HEK293 (cell line): ENCODE data around the gene TSPEAR.

Experiments
- CTCF ChIA-PET: fragments of 350-600 bp; formaldehyde crosslinking; extraction: SDS; loops from one replicate; lab custom pipeline; 2021; ENCODE audit warnings: antibody characterized with exemption; lab: Yijun Ruan, JAX
- POLR2A ChIA-PET: fragments of 300-600 bp; formaldehyde crosslinking; extraction: SDS; loops from one replicate; lab custom pipeline; 2020; ENCODE audit warnings: antibody characterized with exemption, inconsistent platforms; lab: Yijun Ruan, JAX
- H3K27ac ChIP-seq: fragments of 200-500 bp; sonication (Bioruptor generic); 2 replicates; pipeline ENCODE4 v1.5.1; 2014; ENCODE audit warnings: low read depth, low read length, control low read depth, inconsistent platforms; ENCODE audit errors: extremely low read depth
- H3K36me3 ChIP-seq, 2 experiments: fragments of 200-500 bp in 1 of 2; sonication (Bioruptor generic) in 1 of 2; 1 replicate in 1 of 2; 2 replicates in 1 of 2; pipeline ENCODE4 v1.5.1; 2014 to 2017; ENCODE audit warnings: inconsistent platforms in 2 of 2, low read length in 2 of 2; ENCODE audit not compliant: control insufficient read depth in 2 of 2, insufficient read depth in 1 of 2
- H3K4me1 ChIP-seq: fragments of 200-500 bp; sonication (Bioruptor generic); 2 replicates; pipeline ENCODE4 v1.5.1; 2014; ENCODE audit warnings: mild to moderate bottlenecking, low read length, inconsistent platforms; ENCODE audit not compliant: control insufficient read depth, insufficient read depth
- H3K4me3 ChIP-seq: 2 replicates; pipeline ENCODE4 v1.5.1; 2011; ENCODE audit warnings: low read depth, mild to moderate bottlenecking, control low read depth, low read length, moderate library complexity
- H3K9me3 ChIP-seq: fragments of 200-500 bp; sonication (Bioruptor generic); 2 replicates; pipeline ENCODE4 v1.5.1; 2014; ENCODE audit warnings: low read depth, low read length, inconsistent platforms; ENCODE audit not compliant: control insufficient read depth, insufficient read depth
- EGR2 ChIP-seq: fragments of 450-650 bp; formaldehyde crosslinking; IDR thresholded peaks from 2 replicates; pipeline ENCODE4 v1.5.1; 2016; ENCODE audit warnings: low read depth, missing biosample characterization, missing genetic modification characterization
- REPIN1 ChIP-seq: fragments of 450-650 bp; formaldehyde crosslinking; IDR thresholded peaks from 2 replicates; pipeline ENCODE4 v1.5.1; 2017; ENCODE audit warnings: missing biosample characterization, missing genetic modification characterization, low read depth
- SP2 ChIP-seq: fragments of 450-650 bp; formaldehyde crosslinking; IDR thresholded peaks from 2 replicates; pipeline ENCODE4 v1.5.1; 2016; ENCODE audit warnings: missing biosample characterization, missing genetic modification characterization
- SP3 ChIP-seq: fragments of 450-650 bp; formaldehyde crosslinking; IDR thresholded peaks from 2 replicates; pipeline ENCODE4 v1.5.1; 2016; ENCODE audit warnings: missing biosample characterization, missing genetic modification characterization
- ZBTB1 ChIP-seq: fragments of 450-650 bp; formaldehyde crosslinking; IDR thresholded peaks from 2 replicates; pipeline ENCODE4 v1.5.1; 2016; ENCODE audit warnings: missing biosample characterization, missing genetic modification characterization
- ZFHX2 ChIP-seq: fragments of 450-650 bp; formaldehyde crosslinking; conservative IDR thresholded peaks from 2 replicates; pipeline ENCODE4 v1.5.1; 2016; ENCODE audit warnings: missing biosample characterization, missing genetic modification characterization
- ZNF221 ChIP-seq: fragments of 450-650 bp; formaldehyde crosslinking; IDR thresholded peaks from 2 replicates; pipeline ENCODE4 v1.5.1; 2017; ENCODE audit warnings: missing biosample characterization, missing genetic modification characterization, borderline replicate concordance
- ZNF311 ChIP-seq: fragments of 450-650 bp; formaldehyde crosslinking; IDR thresholded peaks from 2 replicates; pipeline ENCODE4 v1.5.1; 2017; ENCODE audit warnings: missing biosample characterization, missing genetic modification characterization, borderline replicate concordance
- ZNF366 ChIP-seq: fragments of 450-650 bp; formaldehyde crosslinking; conservative IDR thresholded peaks from 2 replicates; pipeline ENCODE4 v1.5.1; 2016; ENCODE audit warnings: missing biosample characterization, missing genetic modification characterization
- ZNF404 ChIP-seq: fragments of 450-650 bp; formaldehyde crosslinking; IDR thresholded peaks from 2 replicates; pipeline ENCODE4 v1.5.1; 2017; ENCODE audit warnings: missing biosample characterization, missing genetic modification characterization
- ZNF501 ChIP-seq: fragments of 450-650 bp; formaldehyde crosslinking; IDR thresholded peaks from 2 replicates; pipeline ENCODE4 v1.5.1; 2016; ENCODE audit warnings: missing biosample characterization, missing genetic modification characterization
- ZNF548 ChIP-seq: fragments of 450-650 bp; formaldehyde crosslinking; IDR thresholded peaks from 2 replicates; pipeline ENCODE4 v1.5.1; 2016; ENCODE audit warnings: missing biosample characterization, missing genetic modification characterization
- ZNF571 ChIP-seq: fragments of 450-650 bp; formaldehyde crosslinking; IDR thresholded peaks from 2 replicates; pipeline ENCODE4 v1.5.0; 2017; ENCODE audit warnings: missing biosample characterization, missing genetic modification characterization
- ZNF660 ChIP-seq: fragments of 450-650 bp; IDR thresholded peaks from 2 replicates; pipeline ENCODE4 v1.5.1; 2018; ENCODE audit warnings: missing biosample characterization, mild to moderate bottlenecking, missing genetic modification characterization
- ZNF664 ChIP-seq: fragments of 450-650 bp; formaldehyde crosslinking; IDR thresholded peaks from 2 replicates; pipeline ENCODE4 v1.5.1; 2016; ENCODE audit warnings: missing biosample characterization, missing genetic modification characterization
- ZNF701 ChIP-seq: fragments of 450-650 bp; formaldehyde crosslinking; IDR thresholded peaks from 2 replicates; pipeline ENCODE4 v1.5.1; 2016; ENCODE audit warnings: missing biosample characterization, missing genetic modification characterization
- TF ChIP-seq, protein P1 (sequence below): fragments of 450-650 bp; formaldehyde crosslinking; IDR thresholded peaks from 2 replicates; pipeline ENCODE4 v1.5.1; 2016; ENCODE audit warnings: missing biosample characterization, missing genetic modification characterization, borderline replicate concordance
- TF ChIP-seq, protein P2 (sequence below): fragments of 450-650 bp; formaldehyde crosslinking; IDR thresholded peaks from 2 replicates; pipeline ENCODE4 v1.5.1; 2016; ENCODE audit warnings: missing biosample characterization, missing genetic modification characterization, low read depth

TSPEAR gene

DNA sequence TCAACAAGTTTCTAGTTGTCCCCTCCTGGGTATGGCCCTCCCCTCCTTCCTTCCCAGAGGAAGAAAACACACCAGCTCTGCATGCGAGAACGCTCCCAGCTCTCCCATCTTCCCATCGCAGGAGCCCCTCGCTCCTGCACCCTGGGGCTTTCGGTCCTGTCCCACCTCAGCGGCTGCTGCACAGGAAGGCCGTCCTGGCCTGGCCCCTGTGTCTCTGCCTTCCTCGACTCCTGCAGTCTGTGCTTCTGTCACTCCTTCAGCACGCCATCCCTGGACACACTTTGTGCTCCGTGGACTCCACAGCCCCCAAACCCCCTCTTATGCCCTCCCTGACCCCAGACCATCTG, 194.6 kb downstream of the TSPEAR start:
- H3K9me3 ChIP-seq: no peaks in the 10 kb centered on the region
- no peaks in the 10 kb centered on the region for H3K4me1 ChIP-seq
- H3K36me3 ChIP-seq: no peaks in the 10 kb centered on the region
- TF ChIP-seq ZNF221 (tag by site-specific recombination) (no peak), ZNF548 (tag by site-specific recombination) (no peak), ZNF701 (no peak), SP3 (tag by site-specific recombination) (no peak), ZNF366 (tag by site-specific recombination) (no peak)
- ChIA-PET POLR2A (no interaction called here), CTCF (interaction anchor here (1.8 kb wide), 1 partner anchor 27 kb away, joined by 5 read pairs; no protein-coding TSS in a partner anchor)
- H3K27ac ChIP-seq: no peak overlapping the region
- H3K4me3 ChIP-seq: no peak overlapping the region

DNA sequence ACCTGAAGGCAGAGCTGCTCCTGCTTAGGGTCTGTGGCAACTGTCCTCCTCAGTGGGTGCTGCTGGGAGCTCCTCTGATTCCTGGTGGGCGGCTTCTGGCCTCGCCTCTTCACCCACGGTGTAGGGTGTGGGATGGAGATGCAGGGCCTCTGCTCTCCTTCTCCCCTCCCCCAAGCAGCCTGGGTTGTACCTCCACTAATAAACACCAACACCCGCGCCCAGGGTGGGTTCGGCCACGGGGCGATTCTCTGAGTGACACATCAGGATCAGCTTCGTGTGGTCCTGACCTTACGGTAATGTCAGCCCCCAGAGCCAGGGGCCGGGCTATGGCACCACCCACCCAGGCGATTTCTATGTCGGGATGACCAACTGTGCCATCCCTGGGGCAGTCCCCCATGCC, 195.0 kb downstream of the TSPEAR start:
- Histone ChIP-seq H3K36me3 (no peaks in the 10 kb centered on the region), H3K9me3 (no peaks in the 10 kb centered on the region), H3K4me1 (no peaks in the 10 kb centered on the region), H3K27ac (no peak overlapping the region), H3K4me3 (no peak overlapping the region)
- ChIA-PET POLR2A (no interaction called here), CTCF (interaction anchor here (0.7 to 1.8 kb wide), 2 partner anchors 27 to 1773 kb away, joined by 3 to 5 read pairs; no protein-coding TSS in a partner anchor)
- TF ChIP-seq ZNF660 (tag by site-specific recombination) (no peak), ZFHX2 (tag by site-specific recombination) (peak; percentile 79), EGR2 (tag by site-specific recombination) (peak; percentile 79), ZNF311 (tag by site-specific recombination) (no peak)

DNA sequence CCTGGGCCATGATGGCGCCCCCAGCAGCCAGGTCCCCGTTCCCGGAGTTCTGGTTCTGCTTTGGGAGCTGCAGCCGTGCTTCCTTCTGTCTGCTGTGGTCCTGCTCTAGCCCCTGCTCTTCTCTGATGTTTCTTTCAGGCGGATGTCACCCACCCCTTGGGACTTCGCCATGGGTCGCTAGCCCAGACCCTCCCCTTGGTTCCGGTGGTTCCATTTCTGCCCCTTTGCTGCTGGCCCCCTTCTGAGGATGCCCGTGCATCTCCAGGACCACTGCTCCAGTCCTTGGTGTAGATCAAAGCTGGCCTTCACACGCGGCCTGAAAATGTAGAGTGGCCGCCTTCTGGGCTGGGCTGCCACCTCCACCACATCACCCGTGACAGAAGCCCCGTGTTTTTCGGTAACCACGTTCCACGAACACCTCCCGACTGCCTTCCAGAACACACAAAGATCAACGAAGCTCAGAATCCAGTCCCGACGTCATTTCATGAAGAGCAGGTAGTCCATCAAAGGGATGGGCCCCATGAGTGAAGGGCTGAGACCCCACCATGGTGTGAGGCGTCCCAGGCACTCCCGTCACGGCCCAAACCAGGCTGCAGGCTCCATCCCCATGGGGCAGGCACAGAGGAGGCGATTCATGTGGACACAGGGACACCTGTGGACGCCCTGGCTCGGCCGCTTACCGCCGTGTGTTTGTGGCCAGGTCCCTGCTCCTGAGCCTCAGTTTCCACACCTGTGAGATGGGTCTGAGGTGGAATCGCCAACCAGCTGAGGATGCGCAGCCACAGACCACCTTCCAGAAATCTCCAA, 195.8 kb downstream of the TSPEAR start:
- ChIA-PET CTCF (interaction anchor here (0.6 to 0.7 kb wide), 2 partner anchors 227 to 1774 kb away, joined by 3 to 4 read pairs; no protein-coding TSS in a partner anchor), POLR2A (no interaction called here)
- Histone ChIP-seq H3K27ac (no peak overlapping the region), H3K4me1 (no peaks in the 10 kb centered on the region; the same call in 1 of the 2 replicates), H3K4me3 (no peak overlapping the region), H3K36me3 (no peaks in the 10 kb centered on the region), H3K9me3 (no peaks in the 10 kb centered on the region)
- TF ChIP-seq ZNF664: no peak
- TF ChIP-seq, protein P1, sequence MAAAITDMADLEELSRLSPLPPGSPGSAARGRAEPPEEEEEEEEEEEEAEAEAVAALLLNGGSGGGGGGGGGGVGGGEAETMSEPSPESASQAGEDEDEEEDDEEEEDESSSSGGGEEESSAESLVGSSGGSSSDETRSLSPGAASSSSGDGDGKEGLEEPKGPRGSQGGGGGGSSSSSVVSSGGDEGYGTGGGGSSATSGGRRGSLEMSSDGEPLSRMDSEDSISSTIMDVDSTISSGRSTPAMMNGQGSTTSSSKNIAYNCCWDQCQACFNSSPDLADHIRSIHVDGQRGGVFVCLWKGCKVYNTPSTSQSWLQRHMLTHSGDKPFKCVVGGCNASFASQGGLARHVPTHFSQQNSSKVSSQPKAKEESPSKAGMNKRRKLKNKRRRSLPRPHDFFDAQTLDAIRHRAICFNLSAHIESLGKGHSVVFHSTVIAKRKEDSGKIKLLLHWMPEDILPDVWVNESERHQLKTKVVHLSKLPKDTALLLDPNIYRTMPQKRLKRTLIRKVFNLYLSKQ (tag by site-specific recombination): no peak
- no peak for TF ChIP-seq ZBTB1 (tag by site-specific recombination)
- TF ChIP-seq, protein P2, sequence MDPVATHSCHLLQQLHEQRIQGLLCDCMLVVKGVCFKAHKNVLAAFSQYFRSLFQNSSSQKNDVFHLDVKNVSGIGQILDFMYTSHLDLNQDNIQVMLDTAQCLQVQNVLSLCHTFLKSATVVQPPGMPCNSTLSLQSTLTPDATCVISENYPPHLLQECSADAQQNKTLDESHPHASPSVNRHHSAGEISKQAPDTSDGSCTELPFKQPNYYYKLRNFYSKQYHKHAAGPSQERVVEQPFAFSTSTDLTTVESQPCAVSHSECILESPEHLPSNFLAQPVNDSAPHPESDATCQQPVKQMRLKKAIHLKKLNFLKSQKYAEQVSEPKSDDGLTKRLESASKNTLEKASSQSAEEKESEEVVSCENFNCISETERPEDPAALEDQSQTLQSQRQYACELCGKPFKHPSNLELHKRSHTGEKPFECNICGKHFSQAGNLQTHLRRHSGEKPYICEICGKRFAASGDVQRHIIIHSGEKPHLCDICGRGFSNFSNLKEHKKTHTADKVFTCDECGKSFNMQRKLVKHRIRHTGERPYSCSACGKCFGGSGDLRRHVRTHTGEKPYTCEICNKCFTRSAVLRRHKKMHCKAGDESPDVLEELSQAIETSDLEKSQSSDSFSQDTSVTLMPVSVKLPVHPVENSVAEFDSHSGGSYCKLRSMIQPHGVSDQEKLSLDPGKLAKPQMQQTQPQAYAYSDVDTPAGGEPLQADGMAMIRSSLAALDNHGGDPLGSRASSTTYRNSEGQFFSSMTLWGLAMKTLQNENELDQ (tag by site-specific recombination): no peak
- no peak for TF ChIP-seq ZNF501 (tag by site-specific recombination)
- TF ChIP-seq ZNF404: no peak
- TF ChIP-seq REPIN1 (tag by site-specific recombination): no peak
- no peak for TF ChIP-seq SP2 (tag by site-specific recombination)
- no peak for TF ChIP-seq ZNF571 (tag by site-specific recombination)
